Chondrocyte (in vitro differentiated cells): ENCODE measurements around the gene DNAH1. TPM values are rescaled to one million over a fixed set of nuclear protein-coding genes. Genes with fewer than 3 reads are reported as not detected.

Experiments
- DNase-seq: peaks from one replicate; pipeline ENCODE4 v3.0.0; 2021; ENCODE audit warnings: mixed read lengths, low spot score
- H3K27ac Mint-ChIP-seq: one replicate; pipeline ENCODE4 v1.8.0; 2021; ENCODE audit warnings: mild to moderate bottlenecking, moderate library complexity, mixed read lengths; ENCODE audit not compliant: unreplicated experiment
- H3K27me3 Mint-ChIP-seq: 2 replicates; pipeline ENCODE4 v1.8.0; 2021; ENCODE audit warnings: low read depth, mixed read lengths
- H3K36me3 Mint-ChIP-seq: 2 replicates; pipeline ENCODE4 v1.8.0; 2021; ENCODE audit warnings: low read depth, mixed read lengths
- H3K4me1 Mint-ChIP-seq: 2 replicates; pipeline ENCODE4 v1.8.0; 2021; ENCODE audit warnings: low read depth, mild to moderate bottlenecking, mixed read lengths
- H3K4me3 Mint-ChIP-seq: one replicate; pipeline ENCODE4 v1.8.0; 2021; ENCODE audit warnings: mild to moderate bottlenecking, moderate library complexity, mixed read lengths; ENCODE audit not compliant: unreplicated experiment
- H3K9me3 Mint-ChIP-seq: 2 replicates; pipeline ENCODE4 v1.8.0; 2021; ENCODE audit warnings: low read depth, mixed read lengths
- total RNA-seq: library from RNA; stranded (reverse); gene quantifications from 3 replicates; pipeline ENCODE4 v1.2.1, GENCODE V29; 2021
- TF ChIP-seq, protein P1 (sequence below): fragments of 200-600 bp; sonication (generic); IDR thresholded peaks from 2 replicates; pipeline ENCODE4 v1.5.0; 2021; ENCODE audit warnings: antibody characterized with exemption, mild to moderate bottlenecking, moderate library complexity

The DNAH1 gene
- total RNA-seq, 1 donor from 2014 or later = 5.0 TPM

DNA sequence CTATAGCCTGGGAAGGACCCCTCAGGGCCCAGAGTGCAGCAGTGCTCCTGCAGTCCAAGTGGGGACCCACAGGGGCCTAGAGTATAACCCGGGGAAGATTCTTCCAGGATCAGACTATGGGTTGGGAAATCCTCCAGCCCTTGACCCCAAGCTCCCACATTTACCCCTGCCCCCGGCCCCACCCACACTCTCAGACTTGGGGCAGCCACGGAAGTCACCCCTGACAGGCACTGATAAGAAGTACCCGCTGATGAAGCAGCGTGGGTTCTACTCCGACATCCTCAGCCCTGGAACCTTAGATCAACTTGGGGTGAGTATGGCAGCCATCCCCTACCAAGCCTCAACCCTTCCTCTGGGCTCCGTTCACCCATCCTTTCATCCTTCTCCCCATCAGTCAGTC, 6.3 kb downstream of the DNAH1 start:
- H3K4me1 Mint-ChIP-seq = peaks cover 3% of the 10 kb centered on the region
- peak; percentile 62 for DNase-seq
- H3K9me3 Mint-ChIP-seq = no peaks in the 10 kb centered on the region
- TF ChIP-seq, protein P1, sequence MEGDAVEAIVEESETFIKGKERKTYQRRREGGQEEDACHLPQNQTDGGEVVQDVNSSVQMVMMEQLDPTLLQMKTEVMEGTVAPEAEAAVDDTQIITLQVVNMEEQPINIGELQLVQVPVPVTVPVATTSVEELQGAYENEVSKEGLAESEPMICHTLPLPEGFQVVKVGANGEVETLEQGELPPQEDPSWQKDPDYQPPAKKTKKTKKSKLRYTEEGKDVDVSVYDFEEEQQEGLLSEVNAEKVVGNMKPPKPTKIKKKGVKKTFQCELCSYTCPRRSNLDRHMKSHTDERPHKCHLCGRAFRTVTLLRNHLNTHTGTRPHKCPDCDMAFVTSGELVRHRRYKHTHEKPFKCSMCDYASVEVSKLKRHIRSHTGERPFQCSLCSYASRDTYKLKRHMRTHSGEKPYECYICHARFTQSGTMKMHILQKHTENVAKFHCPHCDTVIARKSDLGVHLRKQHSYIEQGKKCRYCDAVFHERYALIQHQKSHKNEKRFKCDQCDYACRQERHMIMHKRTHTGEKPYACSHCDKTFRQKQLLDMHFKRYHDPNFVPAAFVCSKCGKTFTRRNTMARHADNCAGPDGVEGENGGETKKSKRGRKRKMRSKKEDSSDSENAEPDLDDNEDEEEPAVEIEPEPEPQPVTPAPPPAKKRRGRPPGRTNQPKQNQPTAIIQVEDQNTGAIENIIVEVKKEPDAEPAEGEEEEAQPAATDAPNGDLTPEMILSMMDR = no peak
- no peak overlapping the region for H3K4me3 Mint-ChIP-seq
- H3K27me3 Mint-ChIP-seq = peaks cover 3% of the 10 kb centered on the region
- H3K27ac Mint-ChIP-seq = no peak overlapping the region
- H3K36me3 Mint-ChIP-seq = peaks cover 3% of the 10 kb centered on the region

DNA sequence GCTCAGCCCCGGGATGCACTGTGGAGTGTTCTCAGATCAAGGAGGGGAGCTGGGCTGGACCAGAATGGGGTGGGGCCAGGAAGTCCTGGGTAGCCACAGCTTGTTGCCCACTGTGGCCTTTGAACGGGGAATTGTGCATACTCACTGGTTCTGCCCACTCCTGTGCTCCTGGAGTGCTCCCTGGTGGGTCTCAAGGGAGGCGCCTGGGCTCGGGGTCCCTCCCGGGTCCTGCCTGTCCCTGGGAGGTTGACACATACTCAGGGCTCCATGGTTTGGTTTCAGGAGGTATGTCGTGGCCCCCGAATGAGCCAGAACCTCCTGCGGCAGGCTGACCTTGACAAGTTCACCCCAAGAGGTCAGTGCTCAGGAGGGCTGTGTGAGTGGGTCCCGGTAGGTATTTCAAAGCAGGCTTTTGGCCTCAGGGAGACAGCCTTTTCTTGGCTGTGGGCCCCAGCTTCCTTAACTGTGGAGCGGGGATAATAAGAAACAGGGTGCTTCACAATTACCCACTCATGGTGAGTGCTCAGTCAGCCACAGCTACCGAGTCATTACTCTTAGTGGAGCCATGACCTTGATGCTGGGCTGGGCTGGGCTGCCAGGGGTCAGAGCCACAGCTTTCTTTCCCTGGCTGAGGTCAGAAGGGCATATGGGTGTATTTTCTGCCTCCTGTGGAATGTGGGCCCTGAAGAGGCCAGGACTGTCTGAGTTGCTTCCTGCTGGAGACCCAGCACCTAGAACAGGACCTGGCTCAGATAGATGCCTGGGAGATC, 7.6 kb downstream of the DNAH1 start:
- Mint-ChIP-seq H3K27ac (no peak overlapping the region), H3K9me3 (no peaks in the 10 kb centered on the region), H3K4me1 (no peaks in the 10 kb centered on the region), H3K27me3 (no peaks in the 10 kb centered on the region), H3K36me3 (peaks cover 3% of the 10 kb centered on the region), H3K4me3 (no peak overlapping the region)
- TF ChIP-seq, protein P1 = no peak
- peak; percentile 59 for DNase-seq

DNA sequence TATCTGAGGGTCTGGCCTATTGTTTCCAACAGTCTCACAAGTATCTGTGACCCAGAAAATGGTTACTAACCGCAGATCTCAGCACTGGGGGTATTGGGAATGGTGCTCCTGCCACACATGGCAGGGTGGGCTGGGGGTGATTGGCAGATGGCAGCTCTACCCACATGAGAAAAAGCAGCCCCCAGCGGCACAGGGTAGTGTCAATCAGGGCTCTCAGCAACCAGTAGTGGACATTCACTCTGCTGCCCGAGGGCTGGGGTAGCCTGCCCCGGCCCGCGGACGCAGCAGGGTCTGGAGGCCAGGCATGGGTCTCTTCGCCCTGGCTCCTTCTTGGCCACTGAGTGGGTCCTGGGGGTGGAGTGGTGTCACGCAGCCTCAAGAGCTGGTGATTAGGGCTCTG, 8.6 kb downstream of the DNAH1 start:
- H3K4me1 Mint-ChIP-seq = no peaks in the 10 kb centered on the region
- no peaks in the 10 kb centered on the region for H3K9me3 Mint-ChIP-seq
- peaks cover 3% of the 10 kb centered on the region for H3K36me3 Mint-ChIP-seq
- DNase-seq = peak; percentile 72
- H3K4me3 Mint-ChIP-seq = no peak overlapping the region
- H3K27me3 Mint-ChIP-seq = no peaks in the 10 kb centered on the region
- TF ChIP-seq, protein P1 = no peak
- no peak overlapping the region for H3K27ac Mint-ChIP-seq

DNA sequence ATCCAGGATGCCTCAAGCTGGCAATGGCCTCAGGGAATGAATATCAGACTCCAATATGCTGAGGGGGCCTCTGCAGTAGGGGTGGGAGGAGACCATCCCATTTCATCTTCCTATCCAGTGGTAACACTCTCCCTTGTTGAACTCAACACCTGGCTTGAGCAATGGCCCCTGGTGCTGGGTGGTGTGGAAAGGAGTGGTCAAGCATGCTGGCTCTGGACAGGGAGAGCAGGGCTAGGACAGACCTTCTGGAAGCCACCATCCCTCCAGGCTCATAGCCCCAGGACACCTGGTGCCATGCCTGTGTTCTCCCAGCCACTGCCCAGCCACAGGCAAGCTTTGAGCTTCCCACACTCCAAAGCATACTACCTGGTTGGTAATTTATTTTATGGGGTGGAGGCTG, 9.6 kb downstream of the DNAH1 start:
- Mint-ChIP-seq H3K4me3 (no peak overlapping the region), H3K27ac (no peak overlapping the region), H3K27me3 (no peaks in the 10 kb centered on the region), H3K9me3 (no peaks in the 10 kb centered on the region), H3K36me3 (peaks cover 3% of the 10 kb centered on the region), H3K4me1 (no peaks in the 10 kb centered on the region)
- DNase-seq = peak; percentile 53
- TF ChIP-seq, protein P1 = no peak

DNA sequence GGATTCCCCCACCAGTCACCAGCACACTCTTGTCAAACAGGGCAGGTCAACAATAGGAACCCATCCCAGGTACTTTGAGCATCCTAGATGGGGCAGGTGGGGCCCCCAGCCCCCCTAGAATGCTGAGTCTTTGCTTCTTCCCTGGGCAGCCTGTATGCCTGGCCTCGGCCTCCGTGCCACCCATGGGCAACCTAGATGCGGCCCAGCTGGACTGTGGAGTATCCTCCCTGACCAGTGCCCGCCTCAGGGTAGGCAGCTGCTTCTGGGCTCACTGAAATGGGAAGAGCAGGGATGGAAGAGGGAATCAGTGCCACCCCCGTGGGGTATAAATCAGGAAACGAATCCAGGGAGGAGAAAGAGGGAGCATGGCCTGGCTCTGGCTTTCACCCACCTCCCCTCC, 10.9 kb downstream of the DNAH1 start:
- Mint-ChIP-seq H3K27me3 (no peaks in the 10 kb centered on the region), H3K27ac (no peak overlapping the region), H3K4me1 (no peaks in the 10 kb centered on the region), H3K9me3 (no peaks in the 10 kb centered on the region), H3K4me3 (no peak overlapping the region), H3K36me3 (peaks cover 3% of the 10 kb centered on the region)
- TF ChIP-seq, protein P1 = no peak
- peak; percentile 51 for DNase-seq
